GM21447 (cell line): ENCODE results near the gene TLX2.

Source experiments
- ATAC-seq: cut with Tn5 transposase; IDR thresholded peaks from one replicate; pipeline ENCODE4 v1.9.1; 2021; ENCODE audit not compliant: unreplicated experiment

Gene TLX2

GRCh38 chr2:74531666-74532065 is 17.4 kb downstream of the TLX2 start:
- no peak for ATAC-seq

- ATAC-seq, result no peak
Measured at GRCh38 chr2:74532222-74532621, 18.0 kb downstream of the TLX2 start.

- no peak for ATAC-seq
Measured at GRCh38 chr2:74533464-74533863, 19.2 kb downstream of the TLX2 start.

- ATAC-seq, result no peak
Measured at GRCh38 chr2:74534411-74534810, 20.2 kb downstream of the TLX2 start.

GRCh38 chr2:74535440-74535965 is 21.3 kb downstream of the TLX2 start:
- no peak for ATAC-seq

- ATAC-seq, result no peak
Measured at GRCh38 chr2:74536166-74536950, 22.1 kb downstream of the TLX2 start.

GRCh38 chr2:74537140-74537539 is 22.9 kb downstream of the TLX2 start:
- no peak for ATAC-seq

GRCh38 chr2:74538881-74539339 is 24.7 kb downstream of the TLX2 start:
- ATAC-seq, result no peak

- no peak for ATAC-seq
Measured at GRCh38 chr2:74540291-74540690, 26.0 kb downstream of the TLX2 start.

GRCh38 chr2:74542978-74543377 is 28.7 kb downstream of the TLX2 start:
- no peak for ATAC-seq

GRCh38 chr2:74544634-74545033 is 30.4 kb downstream of the TLX2 start:
- ATAC-seq, result no peak

GRCh38 chr2:74546004-74546403 is 31.8 kb downstream of the TLX2 start:
- ATAC-seq, result no peak

GRCh38 chr2:74548285-74548899 is 34.1 kb downstream of the TLX2 start:
- no peak for ATAC-seq

- no peak for ATAC-seq
Measured at GRCh38 chr2:74548900-74549826, 34.9 kb downstream of the TLX2 start.

GRCh38 chr2:74550231-74550630 is 36.0 kb downstream of the TLX2 start:
- no peak for ATAC-seq

- ATAC-seq, result no peak
Measured at GRCh38 chr2:74551530-74551929, 37.3 kb downstream of the TLX2 start.

- no peak for ATAC-seq
Measured at GRCh38 chr2:74551942-74552913, 38.0 kb downstream of the TLX2 start.

- ATAC-seq, result no peak
Measured at GRCh38 chr2:74552914-74553811, 38.9 kb downstream of the TLX2 start.
